ENCODE measurements around the gene SULT1A1. TPM values are rescaled to one million over a fixed set of nuclear protein-coding genes. Genes with fewer than 3 reads are reported as not detected.
"Not testable (repeated sequence)": the region's sequence is repeated elsewhere in the genome, so short reads cannot be mapped to it uniquely, and the experiment has no call there.

The SULT1A1 gene
- total and polyA plus RNA-seq, 2 donors (not counting 1 experiment from before 2014, with no cell fraction given) = 4.2 to 7.1 TPM

DNA sequence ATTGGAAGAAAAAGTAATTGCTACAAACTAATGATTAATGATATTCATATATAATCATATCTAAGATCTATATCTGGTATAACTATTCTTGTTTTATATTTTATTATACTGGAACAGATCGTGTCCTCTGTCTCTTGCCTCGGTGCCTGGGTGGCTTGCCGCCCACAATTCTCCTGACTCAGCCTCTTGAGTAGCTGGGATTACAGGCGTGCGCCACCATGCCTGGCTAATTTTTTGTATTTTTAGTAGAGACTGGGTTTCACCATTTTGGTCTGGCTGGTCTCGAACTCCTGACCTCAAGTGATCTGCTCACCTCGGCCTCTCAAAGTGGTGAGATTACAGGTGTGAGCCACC lies 6.4 kb upstream of the SULT1A1 start:
- H3K27ac ChIP-seq (ENCODE audit: low read length in 2 of 2); H2AFZ ChIP-seq (ENCODE audit: insufficient read depth, low read depth, low read length, poor library complexity, severe bottlenecking); H3K4me1 ChIP-seq (ENCODE audit: control insufficient read depth in 2 of 2, insufficient read depth in 2 of 2, low read length in 2 of 2); H3K27me3 Mint-ChIP-seq; H4K20me1 ChIP-seq (ENCODE audit: control insufficient read depth, insufficient read depth, low read length, poor library complexity, severe bottlenecking); H3K4me2 ChIP-seq (replicated peaks; ENCODE audit: low read depth, low read length, poor library complexity, severe bottlenecking); ATAC-seq (ENCODE audit: low read depth); H3K79me2 ChIP-seq (ENCODE audit: control insufficient read depth, insufficient read depth, low read length); H3K36me3 ChIP-seq (replicated peaks in 1 of 2; ENCODE audit: control extremely low read depth in 1 of 2, control insufficient read depth in 1 of 2, extremely low read depth in 1 of 2, insufficient read depth in 2 of 2, low read length in 1 of 2); DNase-seq; CTCF ChIA-PET; H3K4me3 Mint-ChIP-seq; H3K4me3 ChIP-seq (ENCODE audit: control extremely low read depth in 1 of 5, extremely low read depth in 1 of 5, insufficient read depth in 1 of 5, low read depth in 2 of 5, low read length in 4 of 5); H3K4me1 Mint-ChIP-seq; intact Hi-C loops (cut with micrococcal nuclease); H3K27me3 ChIP-seq (replicated peaks in 1 of 4; ENCODE audit: control extremely low read depth in 1 of 4, control insufficient read depth in 3 of 4, insufficient read depth in 4 of 4, low read length in 3 of 4); H3K9ac ChIP-seq (ENCODE audit: low read length); H3K9me3 Mint-ChIP-seq (ENCODE audit: insufficient read depth); POLR2A ChIA-PET; H3K27ac Mint-ChIP-seq; H3K9me3 ChIP-seq (ENCODE audit: control extremely low read depth in 1 of 3, control insufficient read depth in 2 of 3, insufficient read depth in 1 of 3, low read length in 2 of 3): not testable (repeated sequence)
- TF ChIP-seq, protein P1, sequence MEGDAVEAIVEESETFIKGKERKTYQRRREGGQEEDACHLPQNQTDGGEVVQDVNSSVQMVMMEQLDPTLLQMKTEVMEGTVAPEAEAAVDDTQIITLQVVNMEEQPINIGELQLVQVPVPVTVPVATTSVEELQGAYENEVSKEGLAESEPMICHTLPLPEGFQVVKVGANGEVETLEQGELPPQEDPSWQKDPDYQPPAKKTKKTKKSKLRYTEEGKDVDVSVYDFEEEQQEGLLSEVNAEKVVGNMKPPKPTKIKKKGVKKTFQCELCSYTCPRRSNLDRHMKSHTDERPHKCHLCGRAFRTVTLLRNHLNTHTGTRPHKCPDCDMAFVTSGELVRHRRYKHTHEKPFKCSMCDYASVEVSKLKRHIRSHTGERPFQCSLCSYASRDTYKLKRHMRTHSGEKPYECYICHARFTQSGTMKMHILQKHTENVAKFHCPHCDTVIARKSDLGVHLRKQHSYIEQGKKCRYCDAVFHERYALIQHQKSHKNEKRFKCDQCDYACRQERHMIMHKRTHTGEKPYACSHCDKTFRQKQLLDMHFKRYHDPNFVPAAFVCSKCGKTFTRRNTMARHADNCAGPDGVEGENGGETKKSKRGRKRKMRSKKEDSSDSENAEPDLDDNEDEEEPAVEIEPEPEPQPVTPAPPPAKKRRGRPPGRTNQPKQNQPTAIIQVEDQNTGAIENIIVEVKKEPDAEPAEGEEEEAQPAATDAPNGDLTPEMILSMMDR (IDR thresholded peaks at IDR 0.05) = peak; percentile 4
- WGBS (ENCODE audit: insufficient coverage) = 90% methylated on average over 4 of the region's 7 CpGs

DNA sequence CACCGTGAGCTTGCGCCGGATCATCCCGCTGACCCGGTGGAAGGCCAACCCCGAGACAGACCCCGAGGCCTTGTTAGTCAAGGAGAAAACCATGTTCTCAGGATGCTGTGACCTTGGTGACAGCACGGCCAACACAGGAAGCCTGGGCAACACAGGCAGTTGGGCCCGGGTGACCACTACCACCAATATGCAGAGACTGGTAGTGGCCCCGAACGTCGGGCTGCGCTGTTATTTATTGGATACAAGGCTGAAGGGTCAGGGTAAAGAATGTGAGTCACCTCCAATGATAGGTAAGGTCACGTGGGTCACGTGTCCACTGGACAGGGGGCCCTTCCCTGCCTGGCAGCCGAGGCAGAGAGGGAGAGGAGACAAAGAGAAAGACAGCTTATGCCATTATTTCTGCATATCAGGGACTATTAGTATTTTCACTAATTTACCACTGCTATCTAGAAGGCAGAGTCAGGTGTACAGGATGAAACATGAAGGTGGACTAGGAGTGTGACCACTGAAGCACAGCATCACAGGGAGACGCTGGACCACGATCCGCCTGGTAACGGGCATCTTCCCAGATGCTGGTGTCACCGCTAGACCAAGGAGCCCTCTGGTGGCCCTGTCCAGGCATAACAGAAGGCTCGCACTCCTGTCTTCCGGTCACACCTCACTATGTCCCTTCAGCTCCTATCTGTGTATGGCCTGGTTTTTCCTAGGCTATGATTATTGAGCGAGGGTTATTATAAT lies 5.8 kb upstream of the SULT1A1 start:
- CTCF ChIA-PET = not testable (repeated sequence)

DNA sequence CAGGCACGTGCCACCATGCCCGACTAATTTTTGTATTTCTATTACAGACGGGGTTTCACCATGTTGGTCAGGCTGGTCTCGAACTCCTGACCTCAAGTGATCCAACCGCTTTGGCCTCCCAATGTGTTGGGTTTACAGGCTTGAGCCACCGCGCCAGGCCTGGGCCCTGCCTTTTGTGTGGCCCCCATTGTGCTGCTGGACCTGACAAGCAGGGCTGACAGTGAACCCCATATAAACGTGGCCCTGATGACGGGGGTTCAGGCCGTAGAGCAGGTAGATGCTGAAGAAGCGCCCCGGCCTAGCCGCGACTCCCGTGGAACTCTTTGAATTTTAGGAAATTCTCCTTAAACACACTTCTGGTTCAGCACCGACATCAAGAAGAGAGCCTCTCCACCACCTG lies 4.7 kb upstream of the SULT1A1 start:
- H3K79me2 ChIP-seq (ENCODE audit: control insufficient read depth, insufficient read depth, low read length); H3K4me1 ChIP-seq (ENCODE audit: control insufficient read depth in 2 of 2, insufficient read depth in 2 of 2, low read length in 2 of 2); H3K4me3 Mint-ChIP-seq; H4K20me1 ChIP-seq (ENCODE audit: control insufficient read depth, insufficient read depth, low read length, poor library complexity, severe bottlenecking); H3K9me3 Mint-ChIP-seq (ENCODE audit: insufficient read depth); ATAC-seq (ENCODE audit: low read depth); intact Hi-C loops (cut with micrococcal nuclease); H3K27me3 Mint-ChIP-seq; H3K9ac ChIP-seq (ENCODE audit: low read length); H2AFZ ChIP-seq (ENCODE audit: insufficient read depth, low read depth, low read length, poor library complexity, severe bottlenecking); H3K4me3 ChIP-seq (ENCODE audit: control extremely low read depth in 1 of 5, extremely low read depth in 1 of 5, insufficient read depth in 1 of 5, low read depth in 2 of 5, low read length in 4 of 5); H3K27ac Mint-ChIP-seq; H3K27ac ChIP-seq (ENCODE audit: low read length in 2 of 2); H3K4me2 ChIP-seq (replicated peaks; ENCODE audit: low read depth, low read length, poor library complexity, severe bottlenecking); H3K27me3 ChIP-seq (replicated peaks in 1 of 4; ENCODE audit: control extremely low read depth in 1 of 4, control insufficient read depth in 3 of 4, insufficient read depth in 4 of 4, low read length in 3 of 4); POLR2A ChIA-PET; H3K36me3 ChIP-seq (replicated peaks in 1 of 2; ENCODE audit: control extremely low read depth in 1 of 2, control insufficient read depth in 1 of 2, extremely low read depth in 1 of 2, insufficient read depth in 2 of 2, low read length in 1 of 2); DNase-seq; H3K9me3 ChIP-seq (ENCODE audit: control extremely low read depth in 1 of 3, control insufficient read depth in 2 of 3, insufficient read depth in 1 of 3, low read length in 2 of 3); H3K4me1 Mint-ChIP-seq; CTCF ChIA-PET: not testable (repeated sequence)
- WGBS (ENCODE audit: insufficient coverage) = no CpG with 5 or more reads among the region's 16 CpGs

More for the DNA sequence above, 5.8 kb upstream of the SULT1A1 start:
- POLR2A ChIA-PET; H3K9me3 Mint-ChIP-seq (ENCODE audit: insufficient read depth); H3K27ac ChIP-seq (ENCODE audit: low read length in 2 of 2); H3K27ac Mint-ChIP-seq; H3K4me1 ChIP-seq (ENCODE audit: control insufficient read depth in 2 of 2, insufficient read depth in 2 of 2, low read length in 2 of 2); H3K4me3 ChIP-seq (ENCODE audit: control extremely low read depth in 1 of 5, extremely low read depth in 1 of 5, insufficient read depth in 1 of 5, low read depth in 2 of 5, low read length in 4 of 5); H3K9me3 ChIP-seq (ENCODE audit: control extremely low read depth in 1 of 3, control insufficient read depth in 2 of 3, insufficient read depth in 1 of 3, low read length in 2 of 3); H3K4me1 Mint-ChIP-seq; intact Hi-C loops (cut with micrococcal nuclease); DNase-seq; H3K27me3 ChIP-seq (replicated peaks in 1 of 4; ENCODE audit: control extremely low read depth in 1 of 4, control insufficient read depth in 3 of 4, insufficient read depth in 4 of 4, low read length in 3 of 4); H2AFZ ChIP-seq (ENCODE audit: insufficient read depth, low read depth, low read length, poor library complexity, severe bottlenecking); H3K4me2 ChIP-seq (replicated peaks; ENCODE audit: low read depth, low read length, poor library complexity, severe bottlenecking); H4K20me1 ChIP-seq (ENCODE audit: control insufficient read depth, insufficient read depth, low read length, poor library complexity, severe bottlenecking); H3K27me3 Mint-ChIP-seq; H3K9ac ChIP-seq (ENCODE audit: low read length); H3K79me2 ChIP-seq (ENCODE audit: control insufficient read depth, insufficient read depth, low read length); H3K4me3 Mint-ChIP-seq; ATAC-seq (ENCODE audit: low read depth); H3K36me3 ChIP-seq (replicated peaks in 1 of 2; ENCODE audit: control extremely low read depth in 1 of 2, control insufficient read depth in 1 of 2, extremely low read depth in 1 of 2, insufficient read depth in 2 of 2, low read length in 1 of 2): not testable (repeated sequence)
- 78% methylated on average over 3 of the region's 24 CpGs for WGBS (ENCODE audit: insufficient coverage)
- TF ChIP-seq, protein P1 (IDR thresholded peaks at IDR 0.05) = peak; percentile 50
